Measurements from ENCODE around the gene FGF3.

FGF3 gene

DNA sequence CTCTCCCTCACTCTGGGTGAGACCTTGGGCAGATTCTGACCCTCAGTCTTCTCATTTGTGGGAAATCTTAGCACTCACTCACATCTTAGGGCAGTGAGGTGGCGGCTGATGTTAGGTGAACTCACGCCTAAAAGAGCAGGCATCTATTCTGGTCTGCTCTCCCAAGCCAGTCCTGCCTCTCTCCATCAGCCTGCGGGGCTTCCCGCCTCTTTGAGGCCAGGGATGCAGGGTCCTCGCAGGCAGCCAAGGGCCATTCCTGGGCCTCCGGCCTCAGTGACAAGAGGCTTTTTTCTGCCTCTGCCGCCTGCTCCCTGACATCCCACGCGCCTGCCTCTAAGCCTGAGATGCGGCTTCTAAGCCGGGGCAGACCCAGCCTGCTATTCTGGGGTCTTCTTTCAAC is 30.3 kb downstream of the FGF3 start:
- TF ChIP-seq CTCF (IDR thresholded peaks at IDR 0.05; ENCODE audit: low read depth, low read length, missing control alignments), result no peak
- H3K4me3 ChIP-seq (replicated peaks; ENCODE audit: low read depth, low read length), result no peak overlapping the region
- DNase-seq (ENCODE audit: extremely low read depth, low read depth), result no peak

DNA sequence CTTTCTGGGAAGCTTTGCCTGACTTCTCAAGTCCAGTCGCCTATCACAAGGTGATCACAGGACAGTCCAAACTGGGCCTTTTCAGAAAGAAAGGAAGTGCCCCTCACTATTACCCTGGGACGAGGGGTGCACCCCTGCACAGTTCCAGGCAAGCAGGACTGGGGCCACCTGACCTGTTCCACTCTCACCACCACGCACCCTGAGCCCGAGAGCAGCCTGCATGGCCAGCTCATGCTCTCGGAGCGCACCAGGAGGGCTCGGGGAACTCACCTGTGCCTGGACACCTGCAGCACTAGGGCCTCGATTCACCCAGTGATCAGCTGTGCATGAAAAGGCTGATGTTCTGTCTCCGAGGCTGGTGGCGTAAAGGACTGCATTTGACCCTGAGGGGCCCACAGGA is 31.3 kb downstream of the FGF3 start:
- TF ChIP-seq CTCF (IDR thresholded peaks at IDR 0.05; ENCODE audit: low read depth, low read length, missing control alignments), result no peak
- DNase-seq (ENCODE audit: extremely low read depth, low read depth), result no peak
- no peak overlapping the region for H3K4me3 ChIP-seq (replicated peaks; ENCODE audit: low read depth, low read length)

DNA sequence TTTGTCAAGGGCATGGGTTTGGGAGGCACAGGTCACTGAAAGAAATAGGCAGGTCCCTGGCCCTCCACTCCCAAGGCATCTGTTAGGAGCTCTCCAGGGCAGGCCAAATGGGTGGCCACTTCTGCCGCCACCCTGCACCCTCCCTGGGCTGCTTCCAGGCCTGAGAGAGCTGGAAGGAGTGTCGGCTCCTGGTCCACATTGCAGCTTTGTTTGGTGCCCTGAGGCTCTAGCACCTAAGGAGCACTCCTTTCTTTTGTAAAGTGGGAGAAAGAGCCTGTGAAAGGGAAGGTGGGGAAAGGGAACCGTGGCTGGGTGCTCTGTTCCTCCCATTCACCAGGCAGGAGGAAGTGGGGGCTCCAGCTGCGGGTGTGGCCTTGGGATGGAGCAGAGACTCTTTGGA is 31.8 kb downstream of the FGF3 start:
- DNase-seq (ENCODE audit: extremely low read depth, low read depth), result no peak

GRCh38 chr11:69781241-69781640 is 38.0 kb downstream of the FGF3 start:
- DNase-seq (ENCODE audit: extremely low read depth, low read depth), result no peak
- no peak for TF ChIP-seq CTCF (IDR thresholded peaks at IDR 0.05; ENCODE audit: low read depth, low read length, missing control alignments)
- H3K4me3 ChIP-seq (replicated peaks; ENCODE audit: low read depth, low read length), result no peak overlapping the region

More for the DNA sequence above, 31.8 kb downstream of the FGF3 start:
- no peak for TF ChIP-seq CTCF (IDR thresholded peaks at IDR 0.05; ENCODE audit: low read depth, low read length, missing control alignments)
- H3K4me3 ChIP-seq (replicated peaks; ENCODE audit: low read depth, low read length), result no peak overlapping the region

DNA sequence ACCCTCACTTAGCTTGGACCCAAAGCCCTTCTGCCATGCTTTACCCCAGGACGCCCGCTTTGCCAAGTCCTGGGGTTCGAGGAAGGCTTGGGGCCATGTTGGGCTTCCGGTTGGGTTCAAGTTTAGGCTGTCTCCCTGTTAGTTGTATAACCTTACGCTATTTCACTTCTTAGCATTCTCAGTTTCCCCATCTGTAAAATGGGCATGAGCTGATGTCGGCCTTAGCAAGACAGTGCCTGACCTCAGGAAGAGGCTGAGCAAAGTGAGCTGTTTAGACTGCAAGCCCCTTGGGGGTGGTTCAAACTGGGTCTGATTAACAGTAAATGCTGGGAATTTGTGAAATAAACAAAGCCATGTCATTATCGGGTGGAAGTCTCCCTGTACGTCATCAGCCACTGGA is 40.8 kb downstream of the FGF3 start:
- DNase-seq (ENCODE audit: extremely low read depth, low read depth), result no peak
- H3K4me3 ChIP-seq (replicated peaks; ENCODE audit: low read depth, low read length), result no peak overlapping the region
- no peak for TF ChIP-seq CTCF (IDR thresholded peaks at IDR 0.05; ENCODE audit: low read depth, low read length, missing control alignments)

GRCh38 chr11:69775163-69775755 is 44.0 kb downstream of the FGF3 start, which contains the start of gene FGF4:
Gene FGF4, minus strand, starts transcription at chr11:69775341. Its CDS starts 257 bp downstream, at chr11:69775084.
- no peak for DNase-seq (ENCODE audit: extremely low read depth, low read depth)
- H3K4me3 ChIP-seq (replicated peaks; ENCODE audit: low read depth, low read length), result no peak within 1 kb of the TSS
- TF ChIP-seq CTCF (IDR thresholded peaks at IDR 0.05; ENCODE audit: low read depth, low read length, missing control alignments), result no peak

Measured in HFF-Myc (cell line).